Vagina (tissue), 2 donors: ENCODE data around the gene PODN.

ENCODE experiments used
- POLR2A ChIP-seq, 2 donors: fragments of 450-650 bp; IDR thresholded peaks; one replicate each; pipeline ENCODE4 v1.6.1; 2017; ENCODE audit warnings: antibody characterized with exemption in 2 of 2, mild to moderate bottlenecking in 2 of 2, moderate library complexity in 2 of 2
- POLR2AphosphoS5 ChIP-seq, 2 donors: sonication (generic); formaldehyde crosslinking; IDR thresholded peaks; one replicate each; pipeline ENCODE4 v1.9.0; 2017; ENCODE audit warnings: antibody characterized with exemption in 2 of 2, mild to moderate bottlenecking in 2 of 2, low read depth in 1 of 2; ENCODE audit not compliant: insufficient read depth in 1 of 2

- TF ChIP-seq POLR2A (IDR thresholded peaks at IDR 0.05) = no peak
- TF ChIP-seq POLR2AphosphoS5 (IDR thresholded peaks at IDR 0.05; ENCODE audit: insufficient read depth in 1 of 2, low read depth in 1 of 2) = no peak
Observed at GRCh38 chr1:53093778-53094532, 31.9 kb downstream of the PODN start.
